GM18870 (cell line): Measurements from ENCODE around the gene PROX1.

Source experiments
- ATAC-seq: cut with Tn5 transposase; IDR thresholded peaks from one replicate; pipeline ENCODE4 v1.9.1; 2021; ENCODE audit warnings: moderate library complexity; ENCODE audit not compliant: unreplicated experiment

Gene PROX1

GRCh38 chr1:213987927-213988506 is at the start of gene PROX1:
Gene PROX1 (plus strand): TSS chr1:213987973. CDS start chr1:213996536, 8,563 bp downstream.
- ATAC-seq, result peak; percentile 83

- ATAC-seq, result no peak
Measured at GRCh38 chr1:213938776-213939175, 49.0 kb upstream of the PROX1 start.

- ATAC-seq, result no peak
Measured at GRCh38 chr1:213939888-213940287, 47.9 kb upstream of the PROX1 start.

GRCh38 chr1:213940947-213941346 is 46.8 kb upstream of the PROX1 start:
- no peak for ATAC-seq

- ATAC-seq, result no peak
Measured at GRCh38 chr1:213942061-213942460, 45.7 kb upstream of the PROX1 start.

- ATAC-seq, result no peak
Measured at GRCh38 chr1:213947200-213947801, 40.5 kb upstream of the PROX1 start.

GRCh38 chr1:213951876-213952275 is 35.9 kb upstream of the PROX1 start:
- no peak for ATAC-seq

GRCh38 chr1:213953806-213954205 is 34.0 kb upstream of the PROX1 start:
- ATAC-seq, result no peak

- no peak for ATAC-seq
Measured at GRCh38 chr1:213956295-213956770, 31.4 kb upstream of the PROX1 start.

- no peak for ATAC-seq
Measured at GRCh38 chr1:213958346-213958745, 29.4 kb upstream of the PROX1 start.

- no peak for ATAC-seq
Measured at GRCh38 chr1:213960963-213961362, 26.8 kb upstream of the PROX1 start.

- ATAC-seq, result no peak
Measured at GRCh38 chr1:213962508-213962907, 25.3 kb upstream of the PROX1 start.

- ATAC-seq, result no peak
Measured at GRCh38 chr1:213966122-213966521, 21.7 kb upstream of the PROX1 start.

GRCh38 chr1:213968146-213968825 is 19.5 kb upstream of the PROX1 start:
- no peak for ATAC-seq

- no peak for ATAC-seq
Measured at GRCh38 chr1:213969958-213970555, 17.7 kb upstream of the PROX1 start.

- ATAC-seq, result no peak
Measured at GRCh38 chr1:213972141-213972540, 15.6 kb upstream of the PROX1 start.

GRCh38 chr1:213973129-213973528 is 14.6 kb upstream of the PROX1 start:
- no peak for ATAC-seq

- ATAC-seq, result no peak
Measured at GRCh38 chr1:213976665-213977485, 10.9 kb upstream of the PROX1 start.

GRCh38 chr1:213977486-213977842 is 10.3 kb upstream of the PROX1 start:
- ATAC-seq, result no peak

- ATAC-seq, result no peak
Measured at GRCh38 chr1:213977909-213978308, 9.9 kb upstream of the PROX1 start.
